Caco-2 (cell line): ENCODE results near the gene FMN1. TPM values are rescaled to one million over a fixed set of nuclear protein-coding genes. Genes with fewer than 3 reads are reported as not detected.

ENCODE experiments used
- BruUV-seq: library from RNA; stranded (reverse); fragments of 400-500 nt; replicated peaks from 2 replicates; lab custom pipeline; 2021; lab: Mats Ljungman, UMichigan
- CTCF ChIA-PET: fragments of 300-600 bp; sonication (Branson Sonifier 250); formaldehyde crosslinking; loops from one replicate; lab custom pipeline; 2022; ENCODE audit warnings: antibody characterized with exemption; lab: Charles Lee
- POLR2A ChIA-PET: fragments of 300-600 bp; sonication (Branson Sonifier 250); formaldehyde crosslinking; loops from one replicate; lab custom pipeline; 2022; ENCODE audit warnings: antibody characterized with exemption; lab: Charles Lee
- DNase-seq, 2 experiments: peaks; one replicate each; pipeline versions ENCODE4 v3.0.0 to v3.0.0-alpha.2; 2020 to 2022
- H3K27me3 ChIP-seq: replicated peaks from 2 replicates; pipeline ENCODE4 v1.6.0; 2011; ENCODE audit warnings: low read length; ENCODE audit not compliant: control insufficient read depth, insufficient read depth
- H3K36me3 ChIP-seq: 2 replicates; pipeline ENCODE4 v1.5.1; 2011; ENCODE audit warnings: low read length; ENCODE audit not compliant: control insufficient read depth, insufficient read depth
- H3K4me1 ChIP-seq: fragments of 250-450 bp; sonication (Bioruptor Pico); 2 replicates; pipeline ENCODE4 v1.5.1; 2020; ENCODE audit warnings: mild to moderate bottlenecking
- H3K4me3 ChIP-seq: 2 replicates; pipeline ENCODE4 v1.5.1; 2011; ENCODE audit warnings: low read depth, mild to moderate bottlenecking, control low read depth, low read length
- H3K9me3 ChIP-seq: fragments of 250-450 bp; sonication (Bioruptor Pico); 2 replicates; pipeline ENCODE4 v1.5.1; 2020; ENCODE audit warnings: mild to moderate bottlenecking, moderate library complexity
- H3K27ac Mint-ChIP-seq: one replicate; pipeline ENCODE4 v1.8.0; 2022; ENCODE audit warnings: mixed read lengths; ENCODE audit not compliant: unreplicated experiment
- H3K27me3 Mint-ChIP-seq: one replicate; pipeline ENCODE4 v1.8.0; 2022; ENCODE audit warnings: mixed read lengths; ENCODE audit not compliant: insufficient read depth, unreplicated experiment
- H3K36me3 Mint-ChIP-seq: one replicate; pipeline ENCODE4 v1.8.0; 2022; ENCODE audit warnings: mild to moderate bottlenecking, mixed read lengths; ENCODE audit not compliant: insufficient read depth, unreplicated experiment
- H3K4me1 Mint-ChIP-seq: one replicate; pipeline ENCODE4 v1.8.0; 2022; ENCODE audit warnings: low read depth, mixed read lengths; ENCODE audit not compliant: unreplicated experiment
- H3K4me3 Mint-ChIP-seq: one replicate; pipeline ENCODE4 v1.8.0; 2022; ENCODE audit warnings: mild to moderate bottlenecking, moderate library complexity, mixed read lengths; ENCODE audit not compliant: unreplicated experiment
- H3K9me3 Mint-ChIP-seq: one replicate; pipeline ENCODE4 v1.8.0; 2022; ENCODE audit warnings: mixed read lengths; ENCODE audit not compliant: unreplicated experiment
- intact Hi-C: fragments of 100-400 bp; cut with micrococcal nuclease; formaldehyde crosslinking; loops from one replicate; pipeline ENCODE4 v1.10.0; 2022; ENCODE audit not compliant: unreplicated experiment
- total RNA-seq: library from RNA; stranded (reverse); gene quantifications from 2 replicates; pipeline ENCODE4 v1.2.3, GENCODE V29; 2022
- TF ChIP-seq, protein P1 (sequence below), 2 experiments: fragments of 200-600 bp in 1 of 2; IDR thresholded peaks; 1 replicate in 1 of 2; 2 replicates in 1 of 2; pipeline versions ENCODE4 v1.5.1 to v1.8.0; 2011 to 2022; ENCODE audit warnings: antibody characterized with exemption in 1 of 2, control low read depth in 1 of 2, inconsistent platforms in 1 of 2, low read depth in 1 of 2, low read length in 1 of 2, mild to moderate bottlenecking in 1 of 2, moderate library complexity in 1 of 2; ENCODE audit not compliant: insufficient read depth in 1 of 2, severe bottlenecking in 1 of 2, unreplicated experiment in 1 of 2

FMN1 gene
- total RNA-seq, 1 experiment from 2014 or later = 1.6 TPM

DNA sequence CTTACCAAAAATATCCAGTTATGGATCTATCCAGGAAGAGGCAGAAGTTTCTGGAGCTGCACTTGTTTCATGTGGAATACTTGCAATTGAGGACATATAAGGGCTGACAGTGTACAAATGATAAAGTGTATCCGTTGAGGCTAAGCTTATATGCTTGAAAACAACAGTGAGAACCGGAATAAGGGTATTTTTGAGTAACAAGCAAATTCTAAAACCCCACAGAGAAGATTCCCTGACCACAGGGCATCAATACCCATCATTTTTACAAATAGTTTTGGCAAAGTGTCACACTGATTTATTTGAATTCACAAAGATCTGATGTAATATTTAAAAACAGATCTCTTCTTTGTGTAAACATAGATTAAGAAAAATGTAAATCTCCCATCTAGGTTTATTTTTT, 208.4 kb downstream of the FMN1 start:
- TF ChIP-seq, protein P1, sequence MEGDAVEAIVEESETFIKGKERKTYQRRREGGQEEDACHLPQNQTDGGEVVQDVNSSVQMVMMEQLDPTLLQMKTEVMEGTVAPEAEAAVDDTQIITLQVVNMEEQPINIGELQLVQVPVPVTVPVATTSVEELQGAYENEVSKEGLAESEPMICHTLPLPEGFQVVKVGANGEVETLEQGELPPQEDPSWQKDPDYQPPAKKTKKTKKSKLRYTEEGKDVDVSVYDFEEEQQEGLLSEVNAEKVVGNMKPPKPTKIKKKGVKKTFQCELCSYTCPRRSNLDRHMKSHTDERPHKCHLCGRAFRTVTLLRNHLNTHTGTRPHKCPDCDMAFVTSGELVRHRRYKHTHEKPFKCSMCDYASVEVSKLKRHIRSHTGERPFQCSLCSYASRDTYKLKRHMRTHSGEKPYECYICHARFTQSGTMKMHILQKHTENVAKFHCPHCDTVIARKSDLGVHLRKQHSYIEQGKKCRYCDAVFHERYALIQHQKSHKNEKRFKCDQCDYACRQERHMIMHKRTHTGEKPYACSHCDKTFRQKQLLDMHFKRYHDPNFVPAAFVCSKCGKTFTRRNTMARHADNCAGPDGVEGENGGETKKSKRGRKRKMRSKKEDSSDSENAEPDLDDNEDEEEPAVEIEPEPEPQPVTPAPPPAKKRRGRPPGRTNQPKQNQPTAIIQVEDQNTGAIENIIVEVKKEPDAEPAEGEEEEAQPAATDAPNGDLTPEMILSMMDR (IDR thresholded peaks at IDR 0.05; ENCODE audit: insufficient read depth in 1 of 2, low read depth in 1 of 2, low read length in 1 of 2, severe bottlenecking in 1 of 2, unreplicated experiment in 1 of 2) = no peak
- no peak for DNase-seq
- POLR2A ChIA-PET = no interaction called here
- H3K36me3 Mint-ChIP-seq = no peaks in the 10 kb centered on the region
- BruUV-seq = no TSS peak
- H3K9me3 Mint-ChIP-seq = no peaks in the 10 kb centered on the region
- no peak overlapping the region for H3K4me3 ChIP-seq
- H3K4me3 Mint-ChIP-seq = no peak overlapping the region
- H3K4me1 ChIP-seq = no peaks in the 10 kb centered on the region
- no peak overlapping the region for H3K27ac Mint-ChIP-seq
- H3K27me3 ChIP-seq = no peaks in the 10 kb centered on the region
- no peaks in the 10 kb centered on the region for H3K36me3 ChIP-seq
- H3K4me1 Mint-ChIP-seq = no peaks in the 10 kb centered on the region
- CTCF ChIA-PET = no interaction called here
- H3K27me3 Mint-ChIP-seq = peaks cover 6% of the 10 kb centered on the region
- intact Hi-C loops = no loop called here
- no peaks in the 10 kb centered on the region for H3K9me3 ChIP-seq

DNA sequence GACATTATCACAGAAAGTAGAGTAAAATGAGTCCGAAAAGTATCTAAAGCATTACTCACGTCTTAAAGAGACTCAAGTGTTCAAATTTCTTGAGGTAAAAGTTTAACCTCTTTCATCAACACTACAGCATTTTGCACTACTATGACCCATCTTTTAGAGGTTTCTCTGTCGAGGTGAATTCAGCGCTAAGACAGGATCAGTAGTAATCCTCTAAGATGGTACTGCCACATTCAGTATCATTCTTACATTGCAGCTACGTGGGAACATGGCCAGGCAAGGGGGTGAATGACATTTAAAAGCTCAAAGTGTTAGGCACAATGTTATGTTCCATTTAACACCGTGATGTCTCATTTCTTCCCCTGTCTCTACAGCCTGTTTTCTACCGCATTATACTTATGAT, 210.8 kb downstream of the FMN1 start:
- no peaks in the 10 kb centered on the region for H3K36me3 ChIP-seq
- no peak overlapping the region for H3K4me3 ChIP-seq
- ChIA-PET CTCF (no interaction called here), POLR2A (no interaction called here)
- peaks cover 3% of the 10 kb centered on the region for H3K27me3 Mint-ChIP-seq
- no peaks in the 10 kb centered on the region for H3K9me3 Mint-ChIP-seq
- no peaks in the 10 kb centered on the region for H3K4me1 Mint-ChIP-seq
- no peaks in the 10 kb centered on the region for H3K27me3 ChIP-seq
- DNase-seq = no peak
- no peaks in the 10 kb centered on the region for H3K9me3 ChIP-seq
- H3K27ac Mint-ChIP-seq = no peak overlapping the region
- intact Hi-C loops = no loop called here
- TF ChIP-seq, protein P1 (IDR thresholded peaks at IDR 0.05; ENCODE audit: insufficient read depth in 1 of 2, low read depth in 1 of 2, low read length in 1 of 2, severe bottlenecking in 1 of 2, unreplicated experiment in 1 of 2) = no peak
- no peaks in the 10 kb centered on the region for H3K4me1 ChIP-seq
- H3K4me3 Mint-ChIP-seq = no peak overlapping the region
- H3K36me3 Mint-ChIP-seq = no peaks in the 10 kb centered on the region
- BruUV-seq = no TSS peak

DNA sequence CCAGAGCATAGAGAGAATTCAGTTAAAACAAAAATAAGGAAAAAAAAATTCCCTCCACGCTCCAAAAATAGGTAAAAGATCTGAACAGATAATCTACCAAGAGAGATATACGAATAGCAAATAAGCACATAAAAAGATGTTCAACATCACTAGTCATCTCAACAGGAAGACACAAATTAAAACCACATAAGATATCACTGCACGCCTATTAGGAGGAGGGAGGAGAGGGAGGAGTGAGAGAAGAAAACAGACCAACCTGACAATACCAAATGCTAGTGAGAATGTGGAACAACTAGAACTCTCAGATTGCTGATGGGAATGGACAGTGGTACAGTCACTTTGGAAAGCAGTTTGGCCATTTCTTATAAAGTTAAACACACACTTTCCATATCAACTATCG, 212.5 kb downstream of the FMN1 start:
- CTCF ChIA-PET = no interaction called here

More for the DNA sequence above, 212.5 kb downstream of the FMN1 start:
- Histone ChIP-seq H3K4me1 (no peaks in the 10 kb centered on the region), H3K9me3 (no peaks in the 10 kb centered on the region; the same call in 1 of the 2 replicates), H3K36me3 (no peaks in the 10 kb centered on the region), H3K27me3 (no peaks in the 10 kb centered on the region), H3K4me3 (no peak overlapping the region)
- intact Hi-C loops = no loop called here
- H3K36me3 Mint-ChIP-seq = no peaks in the 10 kb centered on the region
- H3K4me3 Mint-ChIP-seq = no peak overlapping the region
- TF ChIP-seq, protein P1 (IDR thresholded peaks at IDR 0.05; ENCODE audit: insufficient read depth in 1 of 2, low read depth in 1 of 2, low read length in 1 of 2, severe bottlenecking in 1 of 2, unreplicated experiment in 1 of 2) = no peak
- no peaks in the 10 kb centered on the region for H3K4me1 Mint-ChIP-seq
- no peak overlapping the region for H3K27ac Mint-ChIP-seq
- POLR2A ChIA-PET = no interaction called here
- H3K27me3 Mint-ChIP-seq = peaks cover 3% of the 10 kb centered on the region
- BruUV-seq = no TSS peak
- no peak for DNase-seq
- H3K9me3 Mint-ChIP-seq = no peaks in the 10 kb centered on the region
